Cortex of kidney (tissue), 1 donor: Measurements from ENCODE around the gene RNF167.
A peak's percentile ranks its signal among the peaks of the same experiment; 100 is the strongest.

ENCODE experiments used
- DNase-seq: peaks from one replicate; lab custom pipeline; 2025; lab: John Stamatoyannopoulos, UW

The RNF167 gene

GRCh38 chr17:4939796-4940554, at the start of gene RNF167, which contains the start of gene SLC25A11:
TSS of gene RNF167 (plus strand) at chr17:4940268. CDS start at chr17:4940910, 642 bp downstream.
TSS of gene SLC25A11 (minus strand) at chr17:4940046. CDS start at chr17:4939910, 136 bp downstream.
- peak; percentile 97 for DNase-seq

GRCh38 chr17:4891411-4892410, 48.4 kb upstream of the RNF167 start:
- no peak for DNase-seq

GRCh38 chr17:4892499-4893221, 47.4 kb upstream of the RNF167 start:
- no peak for DNase-seq

GRCh38 chr17:4893272-4893671, 46.8 kb upstream of the RNF167 start:
- no peak for DNase-seq

- no peak for DNase-seq
Observed at GRCh38 chr17:4893721-4894560, 46.1 kb upstream of the RNF167 start.

- DNase-seq = no peak
Observed at GRCh38 chr17:4895121-4895520, 44.9 kb upstream of the RNF167 start.

- no peak for DNase-seq
Observed at GRCh38 chr17:4895657-4896331, 44.3 kb upstream of the RNF167 start.

- DNase-seq = no peak
Observed at GRCh38 chr17:4896332-4897197, 43.5 kb upstream of the RNF167 start.

GRCh38 chr17:4897198-4897687, 42.8 kb upstream of the RNF167 start:
- no peak for DNase-seq

- no peak for DNase-seq
Observed at GRCh38 chr17:4897785-4898184, 42.3 kb upstream of the RNF167 start.

- DNase-seq = no peak
Observed at GRCh38 chr17:4898351-4898750, 41.7 kb upstream of the RNF167 start.

GRCh38 chr17:4898927-4899326, 41.1 kb upstream of the RNF167 start:
- DNase-seq = no peak

- no peak for DNase-seq
Observed at GRCh38 chr17:4899341-4900230, 40.5 kb upstream of the RNF167 start, which contains the start of gene C17orf107. TSS of gene C17orf107 (plus strand) at chr17:4899536. CDS start at chr17:4899763, 227 bp downstream.

- DNase-seq = no peak
Observed at GRCh38 chr17:4900231-4901107, 39.6 kb upstream of the RNF167 start.

GRCh38 chr17:4901108-4901647, 38.9 kb upstream of the RNF167 start:
- DNase-seq = no peak

GRCh38 chr17:4901648-4902344, 38.3 kb upstream of the RNF167 start:
- DNase-seq = no peak
